Renal pelvis (tissue), 12 donors: ENCODE data around the gene AARS1. TPM values are rescaled to one million over a fixed set of nuclear protein-coding genes. Genes with fewer than 3 reads are reported as not detected.
"Not testable (repeated sequence)": the region's sequence is repeated elsewhere in the genome, so short reads cannot be mapped to it uniquely, and the experiment has no call there.

Source experiments
- DNase-seq: peaks from one replicate; pipeline ENCODE4 v3.0.0-alpha.2; 2013
- long read RNA-seq, 16 experiments: transcript quantifications; one replicate each; lab custom pipeline, GENCODE V29; 2026
- polyA plus RNA-seq, 3 donors: library from polyadenylated mRNA; unstranded; fragments of 120-200 nt; gene quantifications; one replicate each; pipeline ENCODE4 v1.2.1, GENCODE V29; 2013; ENCODE audit not compliant: insufficient read length in 3 of 3

The AARS1 gene
- polyA plus RNA-seq: 10 to 100 TPM; 82.5 to 95.4 (median 83.2) TPM
- long read RNA-seq, donor 1, transcript AARS-201 (21 exons, 3,477 nt): major isoform, 9 of 48 reads
- long read RNA-seq, donor 1, partial matches to known transcripts: 25 of 48 reads
- long read RNA-seq, donor 1, other reads (novel, unspliced or antisense): 14 of 48 reads
- long read RNA-seq, donor 2, transcript AARS-201 (21 exons, 3,477 nt): major isoform, 10 of 10 reads
- long read RNA-seq, donor 2, partial matches to known transcripts: 0 of 10 reads
- long read RNA-seq, donor 2, other reads (novel, unspliced or antisense): 0 of 10 reads
- long read RNA-seq, donor 3, transcript AARS-201 (21 exons, 3,477 nt): major isoform, 8 of 21 reads
- long read RNA-seq, donor 3, partial matches to known transcripts: 13 of 21 reads
- long read RNA-seq, donor 3, other reads (novel, unspliced or antisense): 0 of 21 reads
- long read RNA-seq, donor 4, transcript AARS-201 (21 exons, 3,477 nt): major isoform, 7 of 14 reads
- long read RNA-seq, donor 4, partial matches to known transcripts: 6 of 14 reads
- long read RNA-seq, donor 4, other reads (novel, unspliced or antisense): 0 of 14 reads
- long read RNA-seq, donor 5, partial matches to known transcripts: 5 of 8 reads
- long read RNA-seq, donor 5, other reads (novel, unspliced or antisense): 0 of 8 reads
- long read RNA-seq, donor 6, transcript AARS-201 (21 exons, 3,477 nt): major isoform, 23 of 35 reads
- long read RNA-seq, donor 6, partial matches to known transcripts: 12 of 35 reads
- long read RNA-seq, donor 6, other reads (novel, unspliced or antisense): 0 of 35 reads
- long read RNA-seq, donor 7, transcript AARS-201 (21 exons, 3,477 nt): major isoform, 11 of 33 reads
- long read RNA-seq, donor 7, partial matches to known transcripts: 21 of 33 reads
- long read RNA-seq, donor 7, other reads (novel, unspliced or antisense): 0 of 33 reads
- long read RNA-seq, donor 8, partial matches to known transcripts: 0 of 2 reads
- long read RNA-seq, donor 8, other reads (novel, unspliced or antisense): 0 of 2 reads
- long read RNA-seq, donor 9, transcript AARS-201 (21 exons, 3,477 nt): major isoform, 8 of 19 reads
- long read RNA-seq, donor 9, partial matches to known transcripts: 11 of 19 reads
- long read RNA-seq, donor 9, other reads (novel, unspliced or antisense): 0 of 19 reads
- long read RNA-seq, donor 10, transcript AARS-201 (21 exons, 3,477 nt): major isoform, 7 of 14 reads
- long read RNA-seq, donor 10, partial matches to known transcripts: 7 of 14 reads
- long read RNA-seq, donor 10, other reads (novel, unspliced or antisense): 0 of 14 reads
- long read RNA-seq, donor 11, transcript AARS-201 (21 exons, 3,477 nt): major isoform, 7 of 12 reads
- long read RNA-seq, donor 11, partial matches to known transcripts: 5 of 12 reads
- long read RNA-seq, donor 11, other reads (novel, unspliced or antisense): 0 of 12 reads
- long read RNA-seq, donor 12, transcript AARS-201 (21 exons, 3,477 nt): major isoform, 12 of 17 reads
- long read RNA-seq, donor 12, partial matches to known transcripts: 5 of 17 reads
- long read RNA-seq, donor 12, other reads (novel, unspliced or antisense): 0 of 17 reads
- long read RNA-seq, donor 13, partial matches to known transcripts: 10 of 12 reads
- long read RNA-seq, donor 13, other reads (novel, unspliced or antisense): 0 of 12 reads
- long read RNA-seq, donor 14: 0 reads
- long read RNA-seq, donor 15: 0 reads
- long read RNA-seq, donor 16, transcript AARS-201 (21 exons, 3,477 nt): major isoform, 10 of 22 reads
- long read RNA-seq, donor 16, partial matches to known transcripts: 12 of 22 reads
- long read RNA-seq, donor 16, other reads (novel, unspliced or antisense): 0 of 22 reads

- DNase-seq: peak; percentile 100
These were observed at the start of gene AARS1 for GRCh38 chr16:70289229-70290094. Gene AARS1, minus strand, starts transcription at chr16:70289506. Its CDS starts 6,743 bp downstream, at chr16:70282763.

DNA sequence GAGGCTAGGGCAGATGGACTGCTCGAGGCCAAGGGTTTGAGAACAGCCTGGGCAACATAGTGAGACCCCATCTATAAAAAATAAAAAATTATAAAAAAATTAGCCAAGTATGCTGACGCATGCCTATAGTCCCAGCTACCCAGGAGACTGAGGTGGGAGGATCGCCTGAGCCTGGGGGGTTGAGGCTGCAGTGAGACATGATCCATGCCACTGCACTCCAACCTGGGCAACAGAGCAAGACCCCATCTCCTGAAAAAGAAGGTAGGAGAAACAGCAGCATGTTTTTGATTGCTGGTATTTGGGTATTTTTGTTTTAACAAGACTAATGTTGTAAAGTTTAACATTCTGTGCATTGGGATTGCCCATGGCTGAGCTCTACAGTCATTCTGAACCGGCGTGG lies 48.5 kb upstream of the AARS1 start:
- no peak for DNase-seq

GRCh38 chr16:70332728-70333127 lies 43.4 kb upstream of the AARS1 start:
- not testable (repeated sequence) for DNase-seq

GRCh38 chr16:70331588-70332358 lies 42.5 kb upstream of the AARS1 start:
- no peak for DNase-seq

- DNase-seq: no peak
These were observed 41.8 kb upstream of the AARS1 start for GRCh38 chr16:70331091-70331490.

DNA sequence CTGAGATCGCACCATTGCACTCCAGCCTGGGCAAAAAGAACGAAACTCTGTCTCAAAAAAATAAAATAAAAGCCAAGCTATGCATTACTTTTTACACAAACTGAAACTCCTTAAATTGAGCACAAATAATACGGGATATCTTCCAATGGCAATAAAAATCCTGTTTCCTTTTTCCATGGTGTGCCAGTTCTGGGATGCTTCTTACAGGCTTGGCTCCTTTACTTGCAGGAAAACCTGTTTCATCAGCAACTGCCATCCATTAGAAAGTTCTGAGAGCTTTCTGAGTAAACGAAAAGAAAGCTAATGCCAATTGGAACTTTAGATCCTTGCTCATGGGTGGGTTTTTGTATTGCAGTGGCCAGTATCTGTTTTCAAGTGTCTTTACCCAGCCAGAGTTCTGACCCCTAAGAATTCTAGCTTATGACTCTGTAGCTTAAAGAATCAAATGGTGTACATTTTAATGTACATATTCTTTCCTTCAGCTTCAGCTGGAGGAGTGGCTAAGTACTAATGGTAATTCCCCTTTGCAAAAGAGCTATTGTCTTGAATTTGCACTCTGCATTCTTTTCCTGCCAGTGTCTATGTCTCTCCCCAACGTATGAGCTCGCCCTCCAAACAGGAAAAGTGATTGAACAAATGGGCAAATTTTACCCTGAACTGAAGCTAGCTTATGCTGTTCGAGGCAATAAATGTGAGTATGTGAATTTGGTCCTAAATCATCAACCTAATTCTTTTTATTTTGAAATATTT lies 35.9 kb upstream of the AARS1 start:
- DNase-seq: no peak

DNA sequence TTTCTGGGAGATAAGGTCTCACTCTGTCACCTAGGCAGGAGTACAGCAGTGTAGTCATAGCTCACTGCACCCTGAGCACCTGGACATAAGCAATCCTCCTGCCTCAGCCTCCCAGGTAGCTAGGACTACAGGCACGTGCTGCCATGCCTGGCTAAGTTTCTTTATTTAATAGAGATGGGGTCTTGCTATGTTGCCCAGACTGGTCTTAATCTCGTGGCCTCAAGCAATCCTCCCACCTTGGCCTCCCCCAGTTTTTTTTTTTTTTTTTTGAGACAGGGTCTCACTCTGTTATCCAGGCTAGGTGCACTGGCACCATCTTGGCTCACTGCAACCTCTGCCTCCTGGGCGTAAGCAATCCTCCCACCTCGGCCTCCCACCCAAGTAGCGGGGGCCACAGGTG lies 30.8 kb upstream of the AARS1 start:
- no peak for DNase-seq

DNA sequence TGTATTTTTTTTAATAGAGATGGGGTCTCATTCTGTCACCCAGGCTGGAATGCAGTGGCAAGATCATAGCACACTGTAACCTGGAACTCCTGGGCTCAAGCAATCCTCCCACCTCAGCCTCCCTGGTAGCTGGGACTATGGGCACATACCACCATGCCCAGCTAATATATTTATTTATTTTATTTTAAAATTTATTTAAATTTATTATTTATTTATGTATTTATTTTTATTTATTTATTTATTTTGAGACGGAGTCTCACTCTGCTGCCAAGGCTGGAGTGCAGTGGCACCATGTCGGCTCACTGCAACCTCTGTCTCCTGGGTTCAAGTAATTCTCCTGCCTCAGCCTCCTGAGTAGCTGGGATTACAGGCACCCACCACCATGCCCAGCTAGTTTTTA lies 18.4 kb upstream of the AARS1 start:
- DNase-seq: not testable (repeated sequence)

- DNase-seq: no peak
These were observed 17.6 kb upstream of the AARS1 start for GRCh38 chr16:70306880-70307279.

GRCh38 chr16:70304892-70305448 lies 15.7 kb upstream of the AARS1 start:
- no peak for DNase-seq

DNA sequence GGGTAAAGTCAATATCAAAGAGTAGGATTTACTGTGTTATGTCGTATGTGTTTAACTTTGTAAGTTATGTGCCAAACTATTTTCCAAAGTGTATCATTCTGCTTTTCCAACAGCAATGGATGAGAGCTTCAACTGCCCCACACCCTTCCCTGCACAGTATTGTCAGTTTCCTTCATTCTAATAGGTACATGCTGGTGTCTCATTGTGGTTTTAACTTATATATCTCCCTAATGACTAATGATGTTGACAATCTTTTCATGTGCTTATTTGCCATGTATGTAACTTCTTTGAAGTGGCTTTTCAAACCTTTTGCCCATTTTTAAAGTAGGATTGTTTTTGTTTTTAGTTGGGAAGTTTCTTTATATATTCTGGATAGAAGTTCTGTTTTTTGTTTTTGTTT lies 13.4 kb upstream of the AARS1 start:
- DNase-seq: no peak

DNA sequence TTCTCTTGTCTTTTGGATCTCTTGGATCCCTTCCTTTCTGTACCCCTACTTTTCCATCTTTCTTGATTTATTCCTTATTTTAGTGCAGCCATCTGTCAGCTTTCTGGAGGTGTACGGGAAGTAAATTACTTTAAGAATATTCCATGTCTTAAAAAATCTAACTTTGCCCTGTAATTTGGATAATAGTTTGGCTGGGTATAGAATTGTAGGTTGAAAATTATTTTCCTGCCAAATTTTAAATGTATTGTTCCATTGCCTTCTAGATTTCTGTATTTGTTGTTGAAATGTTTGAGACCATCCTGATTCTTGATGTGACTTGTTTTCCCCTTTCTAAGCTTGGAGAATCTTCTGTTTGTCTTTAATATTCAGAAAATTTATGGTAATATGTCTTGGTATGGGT lies 11.8 kb upstream of the AARS1 start:
- DNase-seq: no peak

DNA sequence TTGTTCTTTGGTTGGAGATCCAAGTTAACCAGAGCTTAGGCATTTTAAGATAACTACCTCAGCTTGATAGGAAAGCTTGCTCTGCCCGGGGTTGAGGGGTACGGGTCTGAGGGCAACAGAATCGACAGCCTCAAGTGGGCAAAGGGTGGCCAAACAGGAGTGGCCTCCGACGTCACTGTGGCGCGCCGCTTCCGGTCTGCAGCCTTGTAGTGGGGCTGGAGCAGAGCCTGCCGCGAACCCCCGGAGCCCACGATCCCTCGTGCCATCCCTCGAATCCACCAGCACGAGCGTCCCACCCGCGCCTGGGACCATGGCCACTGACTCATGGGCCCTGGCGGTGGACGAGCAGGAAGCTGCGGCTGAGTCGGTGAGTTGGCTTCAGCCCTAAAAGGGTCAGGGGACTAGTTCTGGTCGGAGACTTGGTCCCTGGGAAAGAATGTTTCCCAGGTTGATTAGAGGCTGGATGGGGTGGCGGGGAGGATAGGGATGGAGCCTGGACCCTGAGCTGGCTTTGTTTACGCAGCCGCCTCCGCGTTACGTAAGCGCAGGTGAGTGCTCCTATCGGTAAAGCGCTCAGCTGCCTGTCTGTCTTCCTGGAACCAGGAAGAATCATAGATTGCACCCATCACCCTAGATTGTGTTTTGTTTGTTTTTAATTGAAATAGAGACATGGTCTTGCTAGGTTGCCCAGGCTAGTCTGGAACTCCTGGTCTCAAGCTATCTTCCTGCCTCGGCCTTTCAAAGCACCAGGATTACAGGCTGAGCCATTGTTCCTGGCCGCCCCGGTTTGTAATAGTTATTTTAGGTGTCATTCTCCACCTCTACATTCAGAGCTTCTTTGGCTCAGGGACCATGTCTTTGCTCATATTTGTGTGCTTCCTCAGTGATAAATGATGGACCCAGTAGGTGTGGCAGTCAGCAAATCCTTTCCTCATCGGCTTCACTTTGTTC lies 10.0 kb upstream of the AARS1 start, which contains the start of gene DDX19B:
DDX19B (plus strand) TSS at position 199 of the 951 bp plus-strand sequence; CDS start at position 311, 112 bp downstream.
- peak; percentile 77 for DNase-seq

DNA sequence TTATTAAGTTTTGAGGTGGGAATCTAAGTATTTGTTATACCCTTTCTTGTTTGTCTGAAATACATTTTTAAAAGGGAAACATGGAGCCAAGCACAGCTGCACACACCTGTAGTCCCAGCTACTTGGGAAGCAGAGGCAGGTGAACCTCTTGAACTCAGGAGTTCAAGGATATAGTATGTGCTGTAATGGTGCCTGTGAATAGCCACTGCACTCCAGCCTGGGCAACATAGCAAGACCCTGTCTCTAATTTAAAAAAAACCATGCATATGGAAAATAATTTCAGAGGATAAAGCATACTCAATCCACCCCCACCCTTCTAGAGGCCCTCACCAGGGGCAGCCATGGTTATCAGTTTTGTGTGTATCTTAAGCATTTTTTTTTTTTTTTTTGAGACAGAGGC lies 6.3 kb upstream of the AARS1 start:
- DNase-seq: no peak

DNA sequence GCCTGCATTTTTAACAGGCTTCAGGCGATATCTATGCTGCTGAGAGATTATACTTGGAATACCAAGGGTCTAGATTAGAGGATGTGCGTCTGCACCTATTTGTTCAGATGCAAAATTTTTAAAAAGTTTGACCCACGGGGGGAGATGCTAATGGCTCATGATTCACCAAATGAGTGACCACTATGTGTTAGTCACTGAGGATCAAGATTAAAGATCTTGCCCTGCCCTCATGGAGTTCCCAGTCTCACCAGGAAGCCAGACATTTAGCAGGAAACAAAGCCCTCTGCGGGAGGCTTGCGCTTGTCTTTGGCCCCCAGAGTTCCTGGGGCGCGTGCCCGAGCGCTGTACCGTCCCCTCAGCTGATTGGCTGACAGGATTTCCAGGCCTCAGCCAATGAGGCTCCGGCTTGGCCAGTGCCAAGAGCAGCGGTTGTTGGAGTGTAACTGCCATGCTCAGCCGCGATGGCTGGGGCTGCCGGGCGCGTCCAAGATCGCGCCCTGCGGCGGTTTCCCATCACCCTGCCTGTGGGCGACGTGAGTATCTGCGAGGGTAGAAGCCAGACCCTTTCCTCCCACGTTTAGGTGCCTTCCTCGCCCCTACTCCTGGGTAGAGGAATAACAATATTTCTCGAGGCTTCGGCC lies 5.2 kb upstream of the AARS1 start:
- no peak for DNase-seq

GRCh38 chr16:70292148-70292547 lies 2.8 kb upstream of the AARS1 start:
- not testable (repeated sequence) for DNase-seq
